Activated naive CD8-positive, alpha-beta T cell treated with anti-CD3 and anti-CD28 coated beads, Interleukin-2, amount 50 U/mL, for 16 hours (primary cell): Measurements from ENCODE around the gene MARK2.
"Not testable (repeated sequence)": the region's sequence is repeated elsewhere in the genome, so short reads cannot be mapped to it uniquely, and the experiment has no call there.

Source experiments
- DNase-seq: peaks from one replicate; pipeline ENCODE4 v3.0.0-alpha.2; 2020; ENCODE audit warnings: low read depth, low spot score

Gene MARK2

GRCh38 chr11:63854696-63855095 is 15.8 kb downstream of the MARK2 start:
- no peak for DNase-seq

- no peak for DNase-seq
Observed at GRCh38 chr11:63855975-63856374, 17.1 kb downstream of the MARK2 start.

- no peak for DNase-seq
Observed at GRCh38 chr11:63858628-63859550, 20.0 kb downstream of the MARK2 start.

GRCh38 chr11:63862923-63863322 is 24.0 kb downstream of the MARK2 start:
- no peak for DNase-seq

GRCh38 chr11:63863620-63864019 is 24.7 kb downstream of the MARK2 start:
- not testable (repeated sequence) for DNase-seq

GRCh38 chr11:63866211-63866610 is 27.3 kb downstream of the MARK2 start:
- peak; percentile 69 for DNase-seq

GRCh38 chr11:63867511-63867910 is 28.6 kb downstream of the MARK2 start:
- DNase-seq, result no peak

- DNase-seq, result no peak
Observed at GRCh38 chr11:63868399-63869064, 29.6 kb downstream of the MARK2 start.

GRCh38 chr11:63869171-63869591 is 30.3 kb downstream of the MARK2 start:
- no peak for DNase-seq

GRCh38 chr11:63869683-63870082 is 30.8 kb downstream of the MARK2 start:
- no peak for DNase-seq

- DNase-seq, result no peak
Observed at GRCh38 chr11:63870351-63871140, 31.6 kb downstream of the MARK2 start.

- no peak for DNase-seq
Observed at GRCh38 chr11:63871962-63872799, 33.3 kb downstream of the MARK2 start.

- DNase-seq, result no peak
Observed at GRCh38 chr11:63872800-63873197, 33.9 kb downstream of the MARK2 start.

- no peak for DNase-seq
Observed at GRCh38 chr11:63873311-63873710, 34.4 kb downstream of the MARK2 start.

- no peak for DNase-seq
Observed at GRCh38 chr11:63874511-63874910, 35.6 kb downstream of the MARK2 start.

- DNase-seq, result no peak
Observed at GRCh38 chr11:63875506-63876065, 36.7 kb downstream of the MARK2 start.

GRCh38 chr11:63876616-63877015 is 37.7 kb downstream of the MARK2 start:
- DNase-seq, result no peak

- DNase-seq, result no peak
Observed at GRCh38 chr11:63877658-63878241, 38.8 kb downstream of the MARK2 start.

GRCh38 chr11:63879598-63880402 is 40.9 kb downstream of the MARK2 start:
- no peak for DNase-seq

GRCh38 chr11:63880403-63880790 is 41.5 kb downstream of the MARK2 start:
- no peak for DNase-seq
